RWPE2 (cell line): Measurements from ENCODE around the gene MYO1H.

Experiments
- ATAC-seq: fragments of 200-7000 bp; cut with Tn5 transposase; 3 replicates; pipeline ENCODE4 v1.9.1; 2021; ENCODE audit warnings: low read depth
- DNase-seq: peaks from one replicate; pipeline ENCODE4 v3.0.0-alpha.2; 2020; ENCODE audit warnings: low spot score
- H3K27ac ChIP-seq: fragments of 450-650 bp; 2 replicates; pipeline ENCODE4 v1.5.1; 2017; ENCODE audit warnings: mild to moderate bottlenecking; ENCODE audit not compliant: poor library complexity, severe bottlenecking
- H3K27me3 ChIP-seq: fragments of 250-450 bp; sonication (Bioruptor Pico); 2 replicates; pipeline ENCODE4 v1.5.1; 2021; ENCODE audit warnings: mild to moderate bottlenecking, moderate library complexity; ENCODE audit not compliant: insufficient read depth, poor library complexity, severe bottlenecking
- H3K36me3 ChIP-seq: fragments of 250-450 bp; sonication (Bioruptor Pico); 2 replicates; pipeline ENCODE4 v1.5.1; 2020; ENCODE audit warnings: low read depth, mild to moderate bottlenecking, moderate library complexity
- H3K4me1 ChIP-seq: fragments of 250-450 bp; sonication (Bioruptor Pico); 2 replicates; pipeline ENCODE4 v1.5.1; 2021; ENCODE audit warnings: mild to moderate bottlenecking, moderate library complexity; ENCODE audit not compliant: insufficient read depth, poor library complexity, severe bottlenecking
- H3K4me3 ChIP-seq: fragments of 250-450 bp; sonication (Bioruptor Pico); 2 replicates; pipeline ENCODE4 v1.5.1; 2021; ENCODE audit warnings: mild to moderate bottlenecking, moderate library complexity; ENCODE audit not compliant: severe bottlenecking
- H3K9me3 ChIP-seq: fragments of 250-450 bp; sonication (Bioruptor Pico); 2 replicates; pipeline ENCODE4 v1.5.1; 2021; ENCODE audit warnings: mild to moderate bottlenecking, moderate library complexity; ENCODE audit not compliant: severe bottlenecking
- TF ChIP-seq, protein P1 (sequence below): fragments of 450-650 bp; IDR thresholded peaks from one replicate; pipeline ENCODE4 v1.5.1; 2017; ENCODE audit warnings: mild to moderate bottlenecking, moderate library complexity; ENCODE audit not compliant: poor library complexity, severe bottlenecking

Gene MYO1H

DNA sequence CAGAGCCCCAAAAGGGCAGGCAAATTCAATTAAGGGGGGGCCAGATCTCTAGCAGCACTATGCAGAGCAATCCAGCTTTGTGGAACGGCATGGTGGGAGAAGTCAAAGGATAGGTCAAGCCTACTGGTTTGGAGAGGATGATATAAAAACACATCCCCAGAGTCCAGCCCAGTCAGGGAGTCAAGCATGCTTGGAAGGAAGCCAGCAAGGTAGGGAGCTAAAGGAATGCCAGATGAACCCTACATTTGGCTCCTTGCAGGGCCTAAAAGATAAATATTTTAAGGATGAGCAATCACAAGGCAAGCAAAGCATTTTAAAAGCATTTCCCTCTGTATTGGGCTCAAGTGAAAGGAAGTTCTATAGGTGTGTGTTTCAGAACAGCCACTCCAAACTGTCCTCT lies 108.0 kb downstream of the MYO1H start:
- Histone ChIP-seq H3K27ac (peak overlapping the region; percentile 26), H3K4me1 (no peaks in the 10 kb centered on the region), H3K36me3 (peaks cover 88% of the 10 kb centered on the region), H3K27me3 (no peaks in the 10 kb centered on the region), H3K9me3 (no peaks in the 10 kb centered on the region), H3K4me3 (no peak overlapping the region)
- DNase-seq: no peak
- ATAC-seq: peak; percentile 67
- TF ChIP-seq, protein P1, sequence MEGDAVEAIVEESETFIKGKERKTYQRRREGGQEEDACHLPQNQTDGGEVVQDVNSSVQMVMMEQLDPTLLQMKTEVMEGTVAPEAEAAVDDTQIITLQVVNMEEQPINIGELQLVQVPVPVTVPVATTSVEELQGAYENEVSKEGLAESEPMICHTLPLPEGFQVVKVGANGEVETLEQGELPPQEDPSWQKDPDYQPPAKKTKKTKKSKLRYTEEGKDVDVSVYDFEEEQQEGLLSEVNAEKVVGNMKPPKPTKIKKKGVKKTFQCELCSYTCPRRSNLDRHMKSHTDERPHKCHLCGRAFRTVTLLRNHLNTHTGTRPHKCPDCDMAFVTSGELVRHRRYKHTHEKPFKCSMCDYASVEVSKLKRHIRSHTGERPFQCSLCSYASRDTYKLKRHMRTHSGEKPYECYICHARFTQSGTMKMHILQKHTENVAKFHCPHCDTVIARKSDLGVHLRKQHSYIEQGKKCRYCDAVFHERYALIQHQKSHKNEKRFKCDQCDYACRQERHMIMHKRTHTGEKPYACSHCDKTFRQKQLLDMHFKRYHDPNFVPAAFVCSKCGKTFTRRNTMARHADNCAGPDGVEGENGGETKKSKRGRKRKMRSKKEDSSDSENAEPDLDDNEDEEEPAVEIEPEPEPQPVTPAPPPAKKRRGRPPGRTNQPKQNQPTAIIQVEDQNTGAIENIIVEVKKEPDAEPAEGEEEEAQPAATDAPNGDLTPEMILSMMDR: no peak

DNA sequence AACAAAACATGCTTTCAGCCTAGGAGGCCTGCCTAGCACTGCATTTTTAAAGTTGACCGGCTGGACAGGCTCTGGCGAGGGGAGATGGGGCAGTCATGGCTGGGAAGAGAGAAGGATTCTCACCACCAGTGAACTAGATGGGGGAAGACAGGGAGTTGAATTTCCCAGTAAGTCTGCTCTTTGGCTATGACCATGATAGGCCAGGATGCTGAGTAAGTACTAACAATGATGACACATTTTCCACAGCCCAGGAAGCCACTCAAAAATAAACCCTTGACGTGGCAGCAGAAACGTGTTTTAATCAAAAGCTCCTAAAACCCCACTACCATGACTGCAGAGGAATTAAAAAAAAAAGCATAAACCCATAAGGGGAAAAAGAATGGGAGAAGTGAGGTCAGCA lies 110.4 kb downstream of the MYO1H start:
- no peak for ATAC-seq
- Histone ChIP-seq H3K27me3 (no peaks in the 10 kb centered on the region), H3K4me3 (no peak overlapping the region), H3K27ac (no peak overlapping the region), H3K4me1 (peaks cover 21% of the 10 kb centered on the region), H3K9me3 (no peaks in the 10 kb centered on the region), H3K36me3 (peaks cover 66% of the 10 kb centered on the region)
- TF ChIP-seq, protein P1: no peak
- no peak for DNase-seq

DNA sequence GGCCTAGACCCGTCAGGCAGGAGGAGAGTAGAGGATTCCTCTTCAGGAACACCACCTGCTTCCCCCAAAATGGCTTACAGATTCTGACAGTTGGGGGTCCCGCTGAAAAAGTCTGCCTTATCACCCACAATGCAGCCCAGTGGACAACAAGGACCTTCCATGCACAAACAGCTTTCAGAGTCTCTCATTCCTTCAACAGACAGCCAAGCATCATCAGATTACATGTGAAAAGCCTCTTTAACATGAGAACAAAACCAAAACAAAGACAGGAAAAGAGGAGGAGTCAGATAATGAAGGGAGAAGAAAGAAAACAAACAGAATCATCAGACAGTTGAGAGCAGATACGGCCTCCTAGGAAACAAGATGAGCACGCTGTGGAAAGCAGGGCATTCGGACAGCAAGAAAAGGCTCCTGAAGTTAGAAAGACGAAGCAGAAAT lies 111.1 kb downstream of the MYO1H start:
- ATAC-seq: no peak
- Histone ChIP-seq H3K4me3 (no peak overlapping the region), H3K4me1 (peaks cover 26% of the 10 kb centered on the region), H3K36me3 (peaks cover 59% of the 10 kb centered on the region), H3K9me3 (no peaks in the 10 kb centered on the region), H3K27ac (no peak overlapping the region), H3K27me3 (no peaks in the 10 kb centered on the region)
- TF ChIP-seq, protein P1: no peak
- DNase-seq: no peak

DNA sequence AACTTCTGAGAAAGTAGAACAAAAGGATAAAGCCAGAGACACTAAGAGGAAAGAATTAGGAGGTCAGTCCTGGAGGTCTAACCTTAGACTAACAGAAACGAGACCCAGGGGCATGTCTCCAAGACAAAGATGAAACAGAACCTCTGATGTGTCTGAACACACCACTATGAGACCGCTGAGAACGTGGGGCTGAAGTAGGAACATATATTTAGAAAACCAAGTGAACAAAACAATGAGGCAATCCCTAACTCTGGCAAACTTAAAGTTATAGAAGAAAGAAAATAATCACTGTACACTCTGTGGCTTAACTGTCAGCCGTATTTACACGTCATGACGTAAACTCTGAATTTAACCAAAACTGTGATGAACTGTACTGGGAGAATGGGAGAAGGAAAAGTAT lies 111.5 kb downstream of the MYO1H start:
- TF ChIP-seq, protein P1: no peak
- H3K4me1 ChIP-seq: peaks cover 31% of the 10 kb centered on the region
- H3K9me3 ChIP-seq: no peaks in the 10 kb centered on the region
- H3K27ac ChIP-seq: no peak overlapping the region
- peaks cover 56% of the 10 kb centered on the region for H3K36me3 ChIP-seq
- DNase-seq (no peak), ATAC-seq (no peak)
- H3K27me3 ChIP-seq: no peaks in the 10 kb centered on the region
- H3K4me3 ChIP-seq: no peak overlapping the region

DNA sequence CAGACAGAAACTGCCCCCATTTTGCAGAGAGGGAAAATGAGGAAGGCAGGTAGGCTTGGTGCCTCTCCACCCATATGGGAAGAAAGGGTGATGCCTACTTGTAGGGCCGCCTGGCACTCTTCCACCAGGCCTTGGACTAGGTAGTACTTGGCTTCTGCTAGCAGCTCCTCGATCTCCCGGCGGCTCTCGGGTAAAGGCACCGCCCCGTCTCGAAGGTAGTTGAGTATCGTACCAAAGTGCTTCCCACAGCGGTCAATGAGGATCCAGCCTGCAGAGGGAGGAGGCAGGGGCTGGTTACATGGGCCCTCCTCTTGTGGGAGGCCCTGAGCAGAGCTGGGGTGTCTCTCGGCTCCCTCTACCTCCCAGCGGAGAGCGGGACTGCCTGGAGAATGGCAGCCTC lies 112.8 kb downstream of the MYO1H start:
- H3K4me1 ChIP-seq: peaks cover 37% of the 10 kb centered on the region
- peaks cover 49% of the 10 kb centered on the region for H3K36me3 ChIP-seq
- DNase-seq: no peak
- TF ChIP-seq, protein P1: no peak
- no peak overlapping the region for H3K4me3 ChIP-seq
- ATAC-seq: no peak
- peak overlapping the region; percentile 95 for H3K27ac ChIP-seq
- H3K27me3 ChIP-seq: no peaks in the 10 kb centered on the region
- H3K9me3 ChIP-seq: no peaks in the 10 kb centered on the region
